ENCODE measurements around the gene NRIP3. TPM values are rescaled to one million over a fixed set of nuclear protein-coding genes. Genes with fewer than 3 reads are reported as not detected.

The NRIP3 gene
- 2.7 and 16.8 TPM in 2 replicates for total RNA-seq

GRCh38 chr11:9003573-9004182 lies at the start of gene NRIP3:
Gene NRIP3, minus strand, starts transcription at chr11:9004001. Its CDS starts 66 bp downstream, at chr11:9003935.
- peak; percentile 26 for DNase-seq (ENCODE audit: low read depth)

- DNase-seq (ENCODE audit: low read depth), result no peak
Measured at GRCh38 chr11:9052316-9052715, 48.5 kb upstream of the NRIP3 start.

- no peak for DNase-seq (ENCODE audit: low read depth)
Measured at GRCh38 chr11:9049959-9050358, 46.2 kb upstream of the NRIP3 start.

GRCh38 chr11:9047964-9048523 lies 44.2 kb upstream of the NRIP3 start:
- DNase-seq (ENCODE audit: low read depth), result no peak

- DNase-seq (ENCODE audit: low read depth), result no peak
Measured at GRCh38 chr11:9046481-9046880, 42.7 kb upstream of the NRIP3 start.

- DNase-seq (ENCODE audit: low read depth), result no peak
Measured at GRCh38 chr11:9042488-9042887, 38.7 kb upstream of the NRIP3 start.

- DNase-seq (ENCODE audit: low read depth), result no peak
Measured at GRCh38 chr11:9041747-9042146, 37.9 kb upstream of the NRIP3 start.

- DNase-seq (ENCODE audit: low read depth), result no peak
Measured at GRCh38 chr11:9040410-9040809, 36.6 kb upstream of the NRIP3 start.

- no peak for DNase-seq (ENCODE audit: low read depth)
Measured at GRCh38 chr11:9039863-9040262, 36.1 kb upstream of the NRIP3 start.

GRCh38 chr11:9039198-9039597 lies 35.4 kb upstream of the NRIP3 start:
- peak; percentile 96 for DNase-seq (ENCODE audit: low read depth)

GRCh38 chr11:9038541-9038940 lies 34.7 kb upstream of the NRIP3 start:
- peak; percentile 21 for DNase-seq (ENCODE audit: low read depth)

GRCh38 chr11:9037963-9038362 lies 34.2 kb upstream of the NRIP3 start:
- peak; percentile 51 for DNase-seq (ENCODE audit: low read depth)

GRCh38 chr11:9037046-9037780 lies 33.4 kb upstream of the NRIP3 start:
- DNase-seq (ENCODE audit: low read depth), result no peak

- no peak for DNase-seq (ENCODE audit: low read depth)
Measured at GRCh38 chr11:9030601-9031000, 26.8 kb upstream of the NRIP3 start.

GRCh38 chr11:9029422-9029821 lies 25.6 kb upstream of the NRIP3 start:
- peak; percentile 3 for DNase-seq (ENCODE audit: low read depth)

- DNase-seq (ENCODE audit: low read depth), result no peak
Measured at GRCh38 chr11:9028581-9028980, 24.8 kb upstream of the NRIP3 start.

GRCh38 chr11:9025101-9025850 lies 21.5 kb upstream of the NRIP3 start:
- DNase-seq (ENCODE audit: low read depth), result peak; percentile 83

- DNase-seq (ENCODE audit: low read depth), result no peak
Measured at GRCh38 chr11:9022961-9023680, 19.3 kb upstream of the NRIP3 start.

GRCh38 chr11:9020916-9021315 lies 17.1 kb upstream of the NRIP3 start:
- DNase-seq (ENCODE audit: low read depth), result no peak

GRCh38 chr11:9019861-9020260 lies 16.1 kb upstream of the NRIP3 start:
- no peak for DNase-seq (ENCODE audit: low read depth)

- DNase-seq (ENCODE audit: low read depth), result no peak
Measured at GRCh38 chr11:9017773-9018172, 14.0 kb upstream of the NRIP3 start.

All from renal cortical epithelial cell (primary cell).